Astrocyte (in vitro differentiated cells and primary cell): ENCODE results near the gene BPNT1. TPM values are rescaled to one million over a fixed set of nuclear protein-coding genes. Genes with fewer than 3 reads are reported as not detected.
A peak's percentile ranks its signal among the peaks of the same experiment; 100 is the strongest.

Experiments used
- DNase-seq: peaks from one replicate; pipeline ENCODE4 v3.0.0-alpha.2; 2010; ENCODE audit warnings: low read depth
- FAIRE-seq: peaks from 2 replicates; lab custom pipeline; 2011; peaks lifted over from hg19 to GRCh38; lab: Jason Lieb, UNC
- H2AFZ ChIP-seq: 2 replicates; pipeline ENCODE4 v1.6.0; 2012; ENCODE audit warnings: low read depth, low read length, inconsistent platforms
- H3K27ac ChIP-seq: 2 replicates; pipeline ENCODE4 v1.5.1; 2011; ENCODE audit warnings: low read depth, low read length, inconsistent platforms
- H3K27me3 ChIP-seq: 2 replicates; pipeline ENCODE4 v1.6.0; 2011; ENCODE audit warnings: low read length, inconsistent platforms; ENCODE audit not compliant: insufficient read depth
- H3K36me3 ChIP-seq: 2 replicates; pipeline ENCODE4 v1.5.1; 2011; ENCODE audit warnings: low read length, inconsistent platforms; ENCODE audit not compliant: insufficient read depth
- H3K4me1 ChIP-seq: 2 replicates; pipeline ENCODE4 v1.5.1; 2011; ENCODE audit warnings: low read length, inconsistent platforms; ENCODE audit not compliant: insufficient read depth
- H3K4me2 ChIP-seq: 2 replicates; pipeline ENCODE4 v1.6.0; 2012; ENCODE audit warnings: low read length, inconsistent platforms
- H3K4me3 ChIP-seq: 2 replicates; pipeline ENCODE4 v1.5.1; 2011; ENCODE audit warnings: low read depth, mild to moderate bottlenecking, low read length, inconsistent platforms; ENCODE audit not compliant: insufficient read depth
- H3K79me2 ChIP-seq: 2 replicates; pipeline ENCODE4 v1.6.0; 2012; ENCODE audit warnings: mild to moderate bottlenecking, low read length, inconsistent platforms; ENCODE audit not compliant: insufficient read depth
- H3K9ac ChIP-seq: 2 replicates; pipeline ENCODE4 v1.6.0; 2012; ENCODE audit warnings: mild to moderate bottlenecking, low read length, inconsistent platforms
- H3K9me3 ChIP-seq: 2 replicates; pipeline ENCODE4 v1.5.1; 2012; ENCODE audit warnings: low read depth, mild to moderate bottlenecking, low read length, inconsistent platforms; ENCODE audit not compliant: insufficient read depth
- H4K20me1 ChIP-seq: 2 replicates; pipeline ENCODE4 v1.6.0; 2012; ENCODE audit warnings: low read length, inconsistent platforms; ENCODE audit not compliant: insufficient read depth
- H3K27ac Mint-ChIP-seq: one replicate; pipeline ENCODE4 v1.8.0; 2021; ENCODE audit warnings: mild to moderate bottlenecking, mixed read lengths; ENCODE audit not compliant: unreplicated experiment
- H3K27me3 Mint-ChIP-seq: one replicate; pipeline ENCODE4 v1.8.0; 2021; ENCODE audit warnings: low read depth, mixed read lengths; ENCODE audit not compliant: unreplicated experiment
- H3K36me3 Mint-ChIP-seq: one replicate; pipeline ENCODE4 v1.8.0; 2021; ENCODE audit warnings: low read depth, mixed read lengths; ENCODE audit not compliant: unreplicated experiment
- H3K4me1 Mint-ChIP-seq: one replicate; pipeline ENCODE4 v1.8.0; 2021; ENCODE audit warnings: low read depth, mixed read lengths; ENCODE audit not compliant: unreplicated experiment
- H3K4me3 Mint-ChIP-seq: one replicate; pipeline ENCODE4 v1.8.0; 2021; ENCODE audit warnings: mild to moderate bottlenecking, moderate library complexity, mixed read lengths; ENCODE audit not compliant: unreplicated experiment
- H3K9me3 Mint-ChIP-seq: one replicate; pipeline ENCODE4 v1.8.0; 2021; ENCODE audit warnings: mild to moderate bottlenecking, mixed read lengths; ENCODE audit not compliant: unreplicated experiment
- CTCF ChIP-seq: IDR thresholded peaks from 2 replicates; pipeline ENCODE4 v1.5.1; 2011; ENCODE audit warnings: low read depth, mild to moderate bottlenecking, inconsistent platforms, low read length, moderate library complexity; ENCODE audit not compliant: insufficient read depth
- EZH2 ChIP-seq: IDR thresholded peaks from 2 replicates; pipeline ENCODE4 v1.6.1; 2012; ENCODE audit warnings: mild to moderate bottlenecking, low read length, inconsistent platforms; ENCODE audit not compliant: insufficient read depth
- microRNA-seq: library from miRNA; unstranded; fragments of <30 nt; microRNA quantifications from one replicate; pipeline ENCODE4 v1.2.0, GENCODE V29; 2020
- total RNA-seq: library from RNA; stranded (reverse); gene quantifications from 2 replicates; pipeline ENCODE4 v1.2.1, GENCODE V29; 2021

The BPNT1 gene
- total RNA-seq, 1 donor from 2014 or later: 25.9 TPM

DNA sequence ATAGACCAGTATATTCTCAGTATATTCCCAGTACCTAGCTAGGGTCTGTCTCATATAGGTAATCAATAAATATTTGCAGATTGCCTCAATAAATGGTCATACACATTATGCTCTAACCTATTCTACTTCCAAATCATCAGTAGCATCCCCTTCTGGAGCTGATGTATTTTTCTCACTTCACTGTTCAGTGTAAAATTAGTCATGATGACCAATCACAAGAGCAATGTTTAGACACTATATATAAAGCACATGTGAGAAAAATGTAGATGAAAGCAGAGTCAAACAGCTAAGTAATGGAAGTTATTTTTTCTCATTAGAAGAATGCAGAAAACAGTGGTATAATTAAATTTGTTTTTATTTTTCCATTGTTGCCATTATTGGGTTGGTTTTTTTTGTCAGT, 78.0 kb downstream of the BPNT1 start:
- Histone ChIP-seq H4K20me1 (no peaks in the 10 kb centered on the region), H3K4me3 (no peak overlapping the region), H3K4me1 (no peaks in the 10 kb centered on the region), H2AFZ (no peak overlapping the region), H3K79me2 (no peaks in the 10 kb centered on the region), H3K27ac (no peak overlapping the region), H3K27me3 (no peaks in the 10 kb centered on the region), H3K4me2 (no peak overlapping the region), H3K9me3 (no peaks in the 10 kb centered on the region), H3K9ac (no peak overlapping the region), H3K36me3 (peaks cover 18% of the 10 kb centered on the region)
- FAIRE-seq (peak; percentile 71), DNase-seq (no peak)
- TF ChIP-seq CTCF (no peak), EZH2 (no peak)
- Mint-ChIP-seq H3K36me3 (peaks cover 15% of the 10 kb centered on the region), H3K9me3 (no peaks in the 10 kb centered on the region), H3K4me1 (peaks cover 31% of the 10 kb centered on the region), H3K27me3 (no peaks in the 10 kb centered on the region), H3K27ac (no peak overlapping the region), H3K4me3 (no peak overlapping the region)

Small RNAs within 50 kb of the gene (microRNA-seq; reads per million reads assigned to microRNA genes)
- gene MIR194-1: 2.2 reads per million
- 1.6 reads per million for gene MIR215

Other genes with a start within 250 kb of the BPNT1 start
- gene SLC30A10, start 161.2 kb downstream of the BPNT1 start, total RNA-seq: not detected in 2 replicates
- 159 and 173 TPM in 2 replicates for gene EPRS1, start 43.3 kb downstream of the BPNT1 start, total RNA-seq
- 55.1 and 61.7 TPM in 2 replicates for gene IARS2, start 4.3 kb upstream of the BPNT1 start, total RNA-seq
- gene RAB3GAP2, start 182.7 kb upstream of the BPNT1 start, total RNA-seq: 68.1 and 69.6 TPM in 2 replicates